GM21786 (cell line): Measurements from ENCODE around the gene BABAM2.

Source experiments
- ATAC-seq: cut with Tn5 transposase; IDR thresholded peaks from one replicate; pipeline ENCODE4 v1.9.1; 2021; ENCODE audit not compliant: unreplicated experiment

The BABAM2 gene

DNA sequence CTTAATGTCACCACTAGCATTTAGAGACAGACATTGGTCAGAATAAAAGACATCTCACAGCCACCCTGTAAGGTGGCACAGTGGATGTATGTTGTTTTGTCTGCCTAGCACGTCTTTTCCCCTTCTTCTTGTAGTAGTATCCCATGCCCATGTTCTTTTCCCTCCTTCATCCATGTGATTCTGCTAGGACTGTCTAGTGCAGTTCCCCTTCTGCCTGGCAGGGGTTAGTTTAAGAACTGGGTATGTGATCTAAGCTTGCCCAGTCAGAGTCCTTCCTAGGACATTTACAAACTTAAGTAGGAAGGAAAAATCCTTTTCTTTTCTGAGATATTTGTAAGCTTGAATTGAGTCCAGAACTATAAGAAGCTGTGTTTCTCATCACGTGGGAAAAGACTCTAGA is 172.3 kb downstream of the BABAM2 start:
- no peak for ATAC-seq

- ATAC-seq, result no peak
Measured at GRCh38 chr2:28063492-28063962, 173.0 kb downstream of the BABAM2 start.

GRCh38 chr2:28067602-28068001 is 177.1 kb downstream of the BABAM2 start:
- ATAC-seq, result no peak

- ATAC-seq, result no peak
Measured at GRCh38 chr2:28068088-28068487, 177.6 kb downstream of the BABAM2 start.

GRCh38 chr2:28068527-28068926 is 178.0 kb downstream of the BABAM2 start:
- no peak for ATAC-seq

DNA sequence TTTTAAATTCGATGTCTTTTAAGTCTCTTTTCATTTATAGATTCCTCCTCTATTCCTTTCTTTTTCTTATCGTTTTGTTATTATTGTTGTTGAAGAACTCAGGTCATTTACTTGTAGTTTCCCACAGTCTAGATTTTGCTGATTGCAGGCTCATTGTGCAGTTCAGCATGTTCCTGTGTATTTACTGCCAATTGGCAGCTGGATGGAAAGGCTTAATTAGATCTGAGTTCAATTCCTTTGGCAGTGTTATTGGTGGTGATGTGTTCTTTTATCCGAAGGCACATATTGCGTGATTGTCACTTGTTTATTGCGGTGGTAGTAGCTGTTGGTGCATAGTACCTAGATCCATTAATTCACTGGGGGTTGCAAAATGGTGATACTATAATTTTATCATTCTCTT is 180.7 kb downstream of the BABAM2 start:
- no peak for ATAC-seq

DNA sequence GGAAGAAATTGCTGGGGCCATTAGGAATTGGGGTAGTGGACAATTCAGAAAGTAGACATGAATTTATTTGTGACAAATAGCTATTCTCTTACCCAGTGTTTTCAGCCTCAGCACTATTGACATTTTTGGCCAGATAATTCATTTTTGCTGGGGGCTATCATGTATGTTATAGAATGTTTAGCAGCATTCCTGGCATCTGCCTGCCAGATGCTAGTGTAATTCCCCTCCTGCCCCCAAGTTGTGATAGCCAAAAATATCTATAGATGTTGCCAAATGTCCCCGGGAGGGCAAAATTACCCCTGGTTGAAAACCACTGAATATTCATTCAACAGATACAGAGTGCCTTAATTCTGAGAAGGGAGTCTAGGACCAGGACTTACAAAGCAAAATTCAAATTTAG is 183.6 kb downstream of the BABAM2 start:
- ATAC-seq, result no peak

DNA sequence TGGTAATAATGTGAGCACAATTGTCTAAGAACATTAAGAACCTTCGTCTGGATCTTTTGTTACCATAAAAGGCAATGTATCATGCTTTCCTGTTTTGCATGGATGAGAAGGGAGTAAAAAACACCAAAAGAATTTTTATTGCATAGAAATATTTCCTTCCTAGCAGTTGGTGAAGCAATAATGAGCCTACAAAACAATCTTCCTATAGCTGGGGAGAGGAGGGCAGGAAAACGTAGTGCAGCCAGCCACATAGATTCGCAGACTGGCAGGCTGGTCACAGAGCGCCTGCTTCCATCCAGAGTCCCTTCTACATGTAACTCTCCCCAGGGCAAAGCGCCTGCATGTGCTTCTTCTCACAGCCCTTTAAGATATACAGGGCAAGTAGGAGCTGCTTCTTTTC is 190.4 kb downstream of the BABAM2 start:
- ATAC-seq, result no peak

- no peak for ATAC-seq
Measured at GRCh38 chr2:28082131-28082530, 191.6 kb downstream of the BABAM2 start.

- ATAC-seq, result no peak
Measured at GRCh38 chr2:28083476-28083875, 192.9 kb downstream of the BABAM2 start.

- ATAC-seq, result no peak
Measured at GRCh38 chr2:28084564-28084963, 194.0 kb downstream of the BABAM2 start.

- no peak for ATAC-seq
Measured at GRCh38 chr2:28085201-28085600, 194.7 kb downstream of the BABAM2 start.

- ATAC-seq, result no peak
Measured at GRCh38 chr2:28086611-28087010, 196.1 kb downstream of the BABAM2 start.

GRCh38 chr2:28088970-28089369 is 198.4 kb downstream of the BABAM2 start:
- ATAC-seq, result no peak

DNA sequence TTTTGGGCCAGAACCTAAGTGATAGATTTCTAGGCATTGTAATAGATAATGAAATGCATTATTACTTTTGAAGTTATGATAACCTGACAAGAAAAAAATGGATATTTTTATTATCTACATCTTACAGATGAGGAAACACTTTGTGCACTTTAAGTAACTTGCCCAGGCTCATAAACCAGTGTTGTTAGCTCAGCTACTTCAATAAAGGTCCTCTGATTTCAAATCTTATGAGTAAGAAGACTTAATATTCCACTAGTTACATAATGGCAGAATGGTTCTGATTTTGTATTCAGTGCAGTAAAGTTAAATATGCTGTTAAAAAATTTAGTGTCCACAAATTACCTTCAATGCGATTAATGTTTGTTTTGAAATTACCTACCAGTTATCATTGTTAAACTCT is 199.0 kb downstream of the BABAM2 start:
- ATAC-seq, result no peak

DNA sequence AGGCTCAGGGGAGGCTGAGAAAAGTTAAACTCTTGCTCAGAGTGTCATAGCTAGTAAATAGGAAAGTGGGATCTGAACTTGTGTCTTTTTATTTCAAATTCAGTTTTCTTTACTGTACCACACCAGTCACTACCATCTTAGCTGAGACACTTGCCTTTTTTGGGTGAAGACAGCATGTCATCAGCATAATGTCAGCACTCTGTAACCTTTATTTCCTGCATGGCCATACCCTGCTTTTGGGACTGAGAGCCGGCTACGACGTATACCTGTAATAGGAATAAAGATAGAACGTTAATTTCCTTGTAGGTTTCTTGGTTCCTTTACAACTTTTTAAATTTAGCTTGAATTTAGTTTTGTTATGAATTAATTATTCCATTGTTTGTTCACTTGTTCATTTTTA is 202.8 kb downstream of the BABAM2 start:
- no peak for ATAC-seq

GRCh38 chr2:28093768-28094167 is 203.2 kb downstream of the BABAM2 start:
- no peak for ATAC-seq

- no peak for ATAC-seq
Measured at GRCh38 chr2:28094739-28095138, 204.2 kb downstream of the BABAM2 start.

GRCh38 chr2:28095622-28096021 is 205.1 kb downstream of the BABAM2 start:
- ATAC-seq, result no peak

GRCh38 chr2:28096421-28096820 is 205.9 kb downstream of the BABAM2 start:
- ATAC-seq, result no peak

DNA sequence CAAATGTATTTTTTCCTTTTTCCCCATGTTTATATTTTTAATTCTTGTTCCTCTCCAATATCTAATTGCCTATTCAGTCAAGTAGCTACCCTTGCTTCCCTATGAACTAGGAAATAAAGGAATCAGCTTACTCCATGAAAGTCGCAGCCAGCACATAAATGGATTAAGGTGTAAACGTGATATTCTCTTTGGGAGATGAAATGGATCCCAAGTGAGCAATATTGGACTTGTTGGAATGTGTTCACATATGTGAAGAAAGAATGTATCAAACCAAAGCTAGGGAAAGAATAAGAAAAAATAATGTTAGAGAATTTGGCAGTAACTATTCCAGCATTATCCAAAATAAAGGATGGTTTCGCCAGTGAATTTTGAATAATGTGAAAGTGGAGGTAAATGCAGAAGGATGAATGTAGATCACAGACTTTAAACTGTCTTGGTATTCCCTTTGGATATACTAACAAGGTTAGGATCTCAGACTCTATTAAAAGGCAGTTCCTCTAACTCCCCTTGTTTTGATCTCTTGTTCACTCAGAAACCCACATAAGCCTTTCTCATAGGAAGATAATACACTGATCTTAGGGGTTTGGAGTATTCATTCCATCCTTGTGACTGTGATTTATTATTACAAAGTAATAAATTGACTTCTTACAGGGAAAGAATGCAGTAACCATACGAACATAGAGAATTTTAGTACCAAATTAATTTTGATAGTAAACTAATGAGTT is 208.1 kb downstream of the BABAM2 start:
- no peak for ATAC-seq

- ATAC-seq, result no peak
Measured at GRCh38 chr2:28101123-28101522, 210.6 kb downstream of the BABAM2 start.

DNA sequence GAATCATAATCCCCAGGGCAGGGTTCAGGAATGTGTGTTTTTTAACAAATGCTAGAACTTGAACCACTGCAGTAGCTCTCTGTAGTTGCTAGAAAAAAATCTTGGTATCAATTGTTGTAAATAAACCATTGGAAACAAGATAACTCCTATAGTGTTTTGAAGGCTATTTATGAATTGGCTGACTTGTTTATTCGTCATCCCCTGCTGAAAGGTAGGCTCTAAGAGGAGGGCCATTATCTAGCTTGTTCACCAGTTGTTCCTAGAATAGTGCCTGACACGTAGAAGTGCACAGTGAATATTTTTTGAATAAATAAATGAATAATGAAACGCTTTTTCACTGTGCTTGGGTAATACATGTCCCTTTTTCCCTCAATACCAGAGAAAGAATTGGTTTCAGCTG is 211.4 kb downstream of the BABAM2 start:
- ATAC-seq, result no peak
